Measurements from ENCODE around the gene CRYGN. TPM values are rescaled to one million over a fixed set of nuclear protein-coding genes. Genes with fewer than 3 reads are reported as not detected.

CRYGN gene
- total RNA-seq, 1 donor from 2014 or later = 1.3 TPM

DNA sequence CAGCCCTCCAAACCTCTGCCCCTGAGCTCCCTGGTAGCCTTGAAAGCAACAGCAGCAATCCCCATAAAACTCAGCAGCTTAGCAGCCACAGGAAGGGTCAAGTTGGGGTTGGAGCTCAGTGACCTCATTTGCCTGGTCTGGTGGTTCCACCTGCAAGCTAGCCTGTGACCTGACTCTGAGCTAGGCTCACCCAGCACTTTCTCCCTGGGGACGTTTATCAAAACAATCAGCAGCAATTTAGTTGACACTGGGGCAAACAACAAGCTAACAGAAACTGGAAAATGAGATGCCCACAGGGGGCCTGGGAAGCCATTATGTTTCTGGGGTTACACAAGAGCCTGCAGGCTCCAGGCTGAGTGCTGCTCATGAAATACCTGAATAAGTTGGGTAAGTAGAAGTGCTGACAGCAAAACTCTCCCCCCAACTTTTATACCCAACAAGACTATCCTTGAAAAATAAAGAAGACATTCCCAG is 22.4 kb upstream of the CRYGN start:
- Mint-ChIP-seq H3K4me1 (ENCODE audit: unreplicated experiment) (peaks cover 22% of the 10 kb centered on the region), H3K27ac (no peak overlapping the region), H3K27me3 (no peaks in the 10 kb centered on the region), H3K36me3 (peaks cover 39% of the 10 kb centered on the region), H3K4me3 (no peak overlapping the region), H3K9me3 (peaks cover 14% of the 10 kb centered on the region)
- TF ChIP-seq, protein P1, sequence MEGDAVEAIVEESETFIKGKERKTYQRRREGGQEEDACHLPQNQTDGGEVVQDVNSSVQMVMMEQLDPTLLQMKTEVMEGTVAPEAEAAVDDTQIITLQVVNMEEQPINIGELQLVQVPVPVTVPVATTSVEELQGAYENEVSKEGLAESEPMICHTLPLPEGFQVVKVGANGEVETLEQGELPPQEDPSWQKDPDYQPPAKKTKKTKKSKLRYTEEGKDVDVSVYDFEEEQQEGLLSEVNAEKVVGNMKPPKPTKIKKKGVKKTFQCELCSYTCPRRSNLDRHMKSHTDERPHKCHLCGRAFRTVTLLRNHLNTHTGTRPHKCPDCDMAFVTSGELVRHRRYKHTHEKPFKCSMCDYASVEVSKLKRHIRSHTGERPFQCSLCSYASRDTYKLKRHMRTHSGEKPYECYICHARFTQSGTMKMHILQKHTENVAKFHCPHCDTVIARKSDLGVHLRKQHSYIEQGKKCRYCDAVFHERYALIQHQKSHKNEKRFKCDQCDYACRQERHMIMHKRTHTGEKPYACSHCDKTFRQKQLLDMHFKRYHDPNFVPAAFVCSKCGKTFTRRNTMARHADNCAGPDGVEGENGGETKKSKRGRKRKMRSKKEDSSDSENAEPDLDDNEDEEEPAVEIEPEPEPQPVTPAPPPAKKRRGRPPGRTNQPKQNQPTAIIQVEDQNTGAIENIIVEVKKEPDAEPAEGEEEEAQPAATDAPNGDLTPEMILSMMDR (conservative IDR thresholded peaks at IDR 0.05) = no peak
- no peak for DNase-seq (ENCODE audit: extremely low spot score, unreplicated experiment)

DNA sequence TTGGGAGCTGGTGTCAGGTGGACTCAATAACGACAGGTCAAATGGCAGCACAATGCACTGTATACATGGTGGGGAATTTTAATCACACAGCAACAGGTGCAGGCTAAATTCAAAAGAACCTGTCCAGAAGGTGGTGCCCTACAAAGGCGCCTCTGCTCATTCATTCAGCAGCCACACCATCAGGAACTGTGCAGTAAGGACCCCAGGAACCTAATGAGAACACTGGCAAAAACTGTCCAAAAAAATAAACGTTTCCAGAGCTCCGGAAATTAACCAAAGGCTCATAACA is 21.9 kb upstream of the CRYGN start:
- DNase-seq (ENCODE audit: extremely low spot score, unreplicated experiment) = no peak
- TF ChIP-seq, protein P1 (conservative IDR thresholded peaks at IDR 0.05) = no peak
- Mint-ChIP-seq H3K4me3 (no peak overlapping the region), H3K27me3 (no peaks in the 10 kb centered on the region), H3K36me3 (peaks cover 36% of the 10 kb centered on the region), H3K27ac (peak overlapping the region; percentile 87), H3K9me3 (peaks cover 14% of the 10 kb centered on the region), H3K4me1 (ENCODE audit: unreplicated experiment) (peaks cover 22% of the 10 kb centered on the region)

DNA sequence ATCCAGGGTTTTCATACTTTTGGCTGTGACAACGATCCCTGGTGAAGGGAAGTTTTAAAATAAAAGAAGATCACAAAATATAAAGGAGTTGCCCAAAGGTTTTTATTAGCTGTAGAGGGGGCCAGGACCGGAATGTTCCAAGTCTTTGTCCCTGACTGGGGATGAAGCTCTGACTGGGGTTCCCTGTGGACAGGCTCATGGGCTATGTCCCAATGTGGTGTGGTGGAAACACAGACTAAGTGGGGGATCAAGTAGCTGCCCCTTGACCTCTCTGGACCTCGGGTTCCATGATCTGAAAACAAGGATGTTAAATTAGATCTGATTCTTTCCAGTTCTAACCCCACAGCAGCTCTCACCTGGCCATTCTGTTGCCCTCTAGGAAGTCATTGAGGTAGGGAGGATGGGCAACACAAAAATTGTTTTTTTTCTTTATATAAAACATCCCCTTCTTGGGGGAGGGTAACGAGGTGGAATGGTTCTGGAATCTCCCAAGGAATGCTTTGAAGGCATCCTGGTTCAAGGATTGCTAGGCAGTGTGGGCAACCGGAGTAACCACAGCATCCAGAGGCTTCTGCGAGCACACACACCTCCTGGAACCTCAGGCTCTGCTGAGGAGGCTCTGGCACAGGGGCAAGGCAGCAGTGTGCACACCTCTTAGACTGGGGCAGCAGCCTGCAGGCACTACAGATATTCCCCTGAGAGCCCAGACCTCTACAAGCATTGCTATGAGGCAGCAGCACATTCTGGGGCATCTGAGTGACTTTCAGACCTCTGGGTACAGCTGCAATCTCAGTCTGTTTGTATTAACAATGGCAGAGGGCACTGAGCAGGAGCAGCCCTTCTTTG is 21.4 kb upstream of the CRYGN start:
- Mint-ChIP-seq H3K27me3 (no peaks in the 10 kb centered on the region), H3K36me3 (peaks cover 36% of the 10 kb centered on the region), H3K27ac (peak overlapping the region; percentile 87), H3K4me3 (no peak overlapping the region), H3K9me3 (peaks cover 14% of the 10 kb centered on the region), H3K4me1 (ENCODE audit: unreplicated experiment) (peaks cover 22% of the 10 kb centered on the region)
- TF ChIP-seq, protein P1 (conservative IDR thresholded peaks at IDR 0.05) = no peak
- no peak for DNase-seq (ENCODE audit: extremely low spot score, unreplicated experiment)

DNA sequence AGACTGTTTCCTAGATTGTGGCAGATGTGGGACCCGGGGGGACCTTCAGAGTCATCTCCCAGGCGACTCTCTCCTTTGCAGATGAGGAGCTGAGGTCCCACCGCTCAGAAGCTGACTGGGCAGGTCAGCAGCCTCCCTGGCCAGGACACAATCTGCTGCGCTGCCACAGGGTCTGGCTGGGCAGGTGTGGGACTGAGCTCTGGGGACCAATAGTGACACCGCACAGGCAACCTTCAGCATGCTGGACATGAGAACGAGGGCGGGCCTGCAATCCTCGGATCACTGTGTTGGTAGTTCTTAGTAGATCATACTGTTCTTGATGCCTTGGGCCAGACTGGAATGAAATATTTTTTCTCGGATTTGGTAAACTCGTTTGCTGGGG is 20.5 kb upstream of the CRYGN start:
- peaks cover 14% of the 10 kb centered on the region for H3K9me3 Mint-ChIP-seq
- H3K4me1 Mint-ChIP-seq (ENCODE audit: unreplicated experiment) = peaks cover 22% of the 10 kb centered on the region
- TF ChIP-seq, protein P1 (conservative IDR thresholded peaks at IDR 0.05) = no peak
- peaks cover 28% of the 10 kb centered on the region for H3K36me3 Mint-ChIP-seq
- no peak for DNase-seq (ENCODE audit: extremely low spot score, unreplicated experiment)
- no peaks in the 10 kb centered on the region for H3K27me3 Mint-ChIP-seq
- H3K4me3 Mint-ChIP-seq = peak overlapping the region; percentile 83
- H3K27ac Mint-ChIP-seq = peak overlapping the region; percentile 87

DNA sequence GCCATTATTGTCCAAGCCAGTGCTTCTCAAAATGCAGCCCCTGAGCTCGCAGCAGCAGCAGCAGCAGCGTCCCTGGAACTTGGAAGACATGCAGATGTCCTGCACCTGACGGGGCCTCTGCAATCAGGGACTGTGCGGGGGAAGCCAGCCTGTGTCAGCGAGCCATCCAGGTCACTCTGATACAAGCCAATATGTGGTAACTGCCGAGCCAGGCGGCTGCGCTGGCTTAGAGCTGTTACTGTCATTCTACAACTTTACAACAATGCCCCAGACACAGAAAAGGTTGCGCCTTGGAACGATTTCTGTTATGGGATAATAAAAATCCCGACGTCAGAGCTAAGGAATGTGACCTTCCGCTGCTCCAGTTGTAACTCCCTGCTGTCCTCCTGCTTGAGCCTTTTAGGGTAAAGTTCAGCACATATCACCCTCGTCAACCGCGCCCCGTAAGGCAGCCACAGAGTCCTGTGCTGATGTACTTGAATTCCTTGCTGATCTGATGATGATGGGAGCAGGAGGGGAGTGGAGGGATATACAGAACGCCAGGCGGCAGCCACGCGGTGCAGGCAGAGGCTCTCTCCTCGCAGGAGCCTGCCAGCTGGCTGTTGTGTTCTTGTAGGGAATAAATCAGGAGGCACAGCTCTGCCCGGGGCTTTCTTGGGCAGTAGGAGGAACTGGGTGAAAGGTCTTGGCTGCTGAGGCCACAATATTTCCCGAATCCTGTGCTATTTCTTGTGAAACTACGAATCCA is 20.0 kb upstream of the CRYGN start:
- no peak for DNase-seq (ENCODE audit: extremely low spot score, unreplicated experiment)
- no peaks in the 10 kb centered on the region for H3K27me3 Mint-ChIP-seq
- H3K4me1 Mint-ChIP-seq (ENCODE audit: unreplicated experiment) = peaks cover 22% of the 10 kb centered on the region
- TF ChIP-seq, protein P1 (conservative IDR thresholded peaks at IDR 0.05) = peak; percentile 34
- peak overlapping the region; percentile 87 for H3K27ac Mint-ChIP-seq
- H3K4me3 Mint-ChIP-seq = peak overlapping the region; percentile 83
- peaks cover 22% of the 10 kb centered on the region for H3K36me3 Mint-ChIP-seq
- peaks cover 14% of the 10 kb centered on the region for H3K9me3 Mint-ChIP-seq

Data from type B pancreatic cell (in vitro differentiated cells).